Activated CD4-positive, alpha-beta T cell treated with anti-CD3 and anti-CD28 coated beads, Interleukin-2, amount 50 U/mL, for 24 hours (primary cell): ENCODE measurements around the gene SSH3.
"Not testable (repeated sequence)": the region's sequence is repeated elsewhere in the genome, so short reads cannot be mapped to it uniquely, and the experiment has no call there.

Experiments
- DNase-seq, 2 donors: peaks; one replicate each; pipeline ENCODE4 v3.0.0-alpha.2; 2020; ENCODE audit warnings: low read depth in 1 of 2, low spot score in 1 of 2

SSH3 gene

GRCh38 chr11:67303132-67303834 is at the start of gene SSH3:
SSH3 (plus strand) TSS chr11:67303530; CDS start chr11:67303626, 96 bp downstream.
- no peak for DNase-seq

DNA sequence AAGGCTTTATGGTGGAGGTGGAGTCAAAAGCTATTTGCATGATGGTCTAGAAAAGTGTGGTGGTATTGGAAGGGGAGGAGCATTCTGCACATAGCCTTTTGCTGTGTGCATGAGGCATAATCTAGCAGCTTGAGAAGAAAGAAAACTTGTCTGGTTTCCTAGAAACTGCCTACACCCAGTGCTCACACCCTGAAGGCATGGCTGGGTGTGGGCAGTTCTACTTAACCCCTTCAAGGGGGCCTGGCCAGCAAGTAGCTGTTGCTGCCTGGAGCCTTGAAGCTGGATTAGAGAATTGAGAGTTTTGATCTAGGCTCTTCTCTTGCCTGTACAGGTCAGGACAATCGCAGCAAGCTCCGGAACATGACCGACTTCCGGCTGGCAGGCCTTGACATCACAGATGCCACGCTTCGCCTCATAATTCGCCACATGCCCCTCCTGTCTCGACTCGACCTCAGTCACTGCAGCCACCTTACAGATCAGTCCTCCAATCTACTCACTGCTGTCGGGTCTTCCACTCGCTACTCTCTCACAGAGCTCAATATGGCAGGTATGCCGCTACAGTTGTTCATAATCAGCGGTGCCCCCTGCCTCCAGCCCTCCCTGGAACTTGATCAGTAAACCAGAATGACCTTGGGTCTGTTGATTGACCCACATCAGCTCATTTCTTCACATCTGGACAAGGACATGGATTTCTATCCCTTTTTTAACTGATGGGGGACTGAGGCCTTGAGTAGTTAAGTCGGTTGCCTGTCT is 49.3 kb upstream of the SSH3 start:
- no peak for DNase-seq

- DNase-seq = no peak
These were observed 48.5 kb upstream of the SSH3 start for GRCh38 chr11:67254798-67255197.

- no peak for DNase-seq
These were observed 48.0 kb upstream of the SSH3 start for GRCh38 chr11:67255353-67255752.

DNA sequence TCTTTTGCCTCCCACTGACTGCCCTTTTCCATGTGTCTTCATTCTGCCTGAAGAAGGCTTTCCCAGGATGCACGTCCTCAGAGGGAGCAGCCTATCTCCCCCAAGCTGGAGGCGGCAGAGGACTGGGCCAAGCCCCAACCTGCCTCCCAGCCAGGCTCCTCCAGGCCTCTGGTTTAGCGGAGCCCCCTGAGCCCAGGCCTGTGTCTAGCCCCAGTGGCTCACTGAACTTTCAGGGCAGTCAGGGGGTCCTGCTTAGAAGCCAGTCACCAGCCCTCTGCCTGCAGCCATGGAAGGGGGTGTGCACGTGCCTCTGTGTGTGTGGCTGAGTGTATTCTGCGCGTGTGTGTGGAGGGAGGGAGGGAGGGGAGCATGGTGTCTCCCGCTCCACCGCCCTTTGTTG is 47.5 kb upstream of the SSH3 start:
- DNase-seq = no peak

- no peak for DNase-seq
These were observed 46.7 kb upstream of the SSH3 start for GRCh38 chr11:67256477-67257135.

GRCh38 chr11:67260406-67260805 is 42.9 kb upstream of the SSH3 start:
- DNase-seq = no peak

- DNase-seq = not testable (repeated sequence)
These were observed 42.3 kb upstream of the SSH3 start for GRCh38 chr11:67260885-67261639.

GRCh38 chr11:67261640-67261945 is 41.7 kb upstream of the SSH3 start:
- DNase-seq = no peak

DNA sequence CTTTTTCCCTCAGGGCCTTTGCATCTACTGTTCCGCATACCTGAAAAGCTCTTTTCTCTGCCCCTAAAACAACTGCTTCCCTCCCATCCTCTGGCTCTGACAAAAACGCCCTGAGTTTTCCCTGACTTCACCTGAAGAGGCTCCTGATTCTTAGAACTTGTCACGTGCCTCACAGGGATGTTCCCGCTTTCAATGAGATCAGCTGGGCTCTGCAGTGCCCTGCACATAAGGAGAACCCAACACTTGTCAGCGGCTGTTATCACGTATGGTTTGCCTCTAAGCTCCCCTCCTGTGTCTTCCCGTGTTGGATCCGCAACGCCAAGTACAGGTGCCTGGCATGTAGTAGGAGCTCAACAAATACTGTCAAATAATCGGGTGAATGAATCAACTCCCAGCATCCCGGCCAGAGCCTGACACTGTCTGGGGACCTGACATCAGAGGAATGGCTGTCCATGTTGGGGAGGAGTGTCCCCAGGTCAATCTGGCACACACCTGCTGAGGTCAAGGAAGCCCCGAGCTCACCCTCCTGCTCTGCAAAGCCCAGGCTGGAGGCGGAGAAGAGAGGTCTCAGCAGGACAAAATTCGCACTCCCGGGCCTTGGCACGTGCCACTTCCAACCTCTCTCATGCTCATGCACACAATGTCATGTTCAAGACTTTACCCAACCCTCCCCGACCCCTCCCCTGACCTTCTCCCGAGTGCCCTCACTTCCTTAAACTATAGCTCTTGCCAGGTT is 41.2 kb upstream of the SSH3 start:
- no peak for DNase-seq

DNA sequence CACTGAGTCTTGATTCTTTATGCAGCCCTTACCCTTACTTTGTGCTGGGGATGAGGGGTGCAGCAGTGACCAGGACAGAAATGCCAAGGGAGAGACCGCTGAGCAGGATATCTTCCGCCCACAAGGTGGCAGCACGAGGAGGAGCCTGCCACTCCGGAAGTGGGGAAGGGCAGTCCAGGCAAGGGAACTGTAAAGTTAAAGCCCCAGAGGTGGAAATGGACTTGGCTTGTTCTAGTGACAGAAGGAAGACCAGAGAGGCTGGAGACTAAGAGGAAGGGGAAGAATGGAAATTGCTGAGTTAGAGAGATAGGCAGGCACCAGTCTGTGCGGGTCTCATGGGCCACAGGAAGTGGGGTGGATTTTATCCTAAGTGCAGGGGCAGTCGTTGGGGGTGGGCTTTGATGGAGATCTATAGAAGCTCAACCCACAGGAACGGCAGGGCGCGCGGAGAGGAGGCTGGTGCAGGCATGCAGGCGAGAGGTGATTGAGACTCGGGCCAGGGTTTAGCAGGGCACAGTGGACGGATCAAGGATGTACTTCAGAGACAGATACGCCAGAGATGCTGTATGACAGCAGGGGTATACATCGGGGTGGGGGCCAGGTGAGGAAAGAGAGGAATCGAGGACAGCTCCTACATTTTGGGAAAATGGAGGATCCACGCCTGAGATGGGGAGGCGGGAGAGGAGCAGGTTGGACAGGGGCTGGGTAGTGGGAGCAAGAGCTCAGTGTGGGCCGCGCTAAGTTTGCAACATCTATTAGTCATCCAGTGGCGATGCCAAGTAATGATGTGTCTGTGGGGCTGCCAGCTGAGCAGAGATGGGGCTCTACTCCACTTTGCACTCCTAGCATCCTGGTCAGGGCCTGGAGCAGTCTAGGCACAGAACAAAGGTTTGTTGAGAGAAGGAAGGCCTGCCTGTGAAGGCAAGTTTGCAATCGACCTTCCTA is 40.3 kb upstream of the SSH3 start:
- DNase-seq = no peak

GRCh38 chr11:67264260-67264659 is 39.1 kb upstream of the SSH3 start:
- no peak for DNase-seq

- DNase-seq = no peak
These were observed 38.3 kb upstream of the SSH3 start for GRCh38 chr11:67264877-67265632.

GRCh38 chr11:67265633-67266448 is 37.5 kb upstream of the SSH3 start:
- peak in 1 of 2 donors; percentile 66 for DNase-seq

DNA sequence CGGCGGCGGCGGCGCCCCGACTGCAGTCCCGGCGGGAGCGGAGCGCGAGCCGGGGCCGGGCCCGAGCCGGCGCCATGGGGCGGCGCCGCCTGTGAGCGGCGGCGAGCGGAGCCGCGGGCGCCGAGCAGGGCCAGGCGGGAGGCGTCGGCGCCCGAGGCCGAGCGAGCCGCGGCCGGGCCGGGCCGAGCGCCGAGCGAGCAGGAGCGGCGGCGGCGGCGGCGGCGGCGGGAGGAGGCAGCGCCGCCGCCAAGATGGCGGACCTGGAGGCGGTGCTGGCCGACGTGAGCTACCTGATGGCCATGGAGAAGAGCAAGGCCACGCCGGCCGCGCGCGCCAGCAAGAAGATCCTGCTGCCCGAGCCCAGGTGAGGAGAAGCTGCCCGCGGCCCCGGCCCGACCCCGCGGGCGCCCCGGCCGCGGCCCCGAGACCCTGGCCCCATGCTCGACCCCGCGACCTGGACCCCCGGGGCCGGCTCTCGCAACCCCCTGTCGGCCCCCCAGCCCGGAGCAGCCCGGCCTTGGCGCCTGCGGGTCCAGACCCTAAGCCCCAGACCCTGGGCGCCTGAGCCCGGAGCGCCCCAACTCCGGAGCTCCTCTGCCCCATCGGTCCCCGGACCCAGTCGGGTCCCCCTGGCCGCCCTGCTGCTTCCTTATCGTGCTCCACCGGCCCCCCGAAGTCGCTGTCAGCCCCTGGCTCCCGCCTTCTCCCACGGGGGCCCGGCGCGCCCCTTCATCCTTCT is 36.7 kb upstream of the SSH3 start, which contains the start of gene GRK2:
GRK2 (plus strand) TSS at position 25 of the 739 bp plus-strand sequence; CDS start at position 252, 227 bp downstream.
- DNase-seq = no peak

GRCh38 chr11:67267188-67268080 is 35.9 kb upstream of the SSH3 start:
- DNase-seq = no peak
